HepG2 (cell line): Measurements from ENCODE around the gene ATP2B2.

Source experiments
- AKNA ChIP-seq: sonication (generic); formaldehyde crosslinking; IDR thresholded peaks from 2 replicates; pipeline ENCODE4 v1.4.0; 2020; ENCODE audit warnings: missing genetic modification reagents, borderline replicate concordance
- BRCA1 ChIP-seq: sonication (generic); formaldehyde crosslinking; IDR thresholded peaks from 2 replicates; pipeline ENCODE4 v1.4.0; 2020; ENCODE audit warnings: missing genetic modification reagents
- CHD4 ChIP-seq: fragments of 200-600 bp; sonication (generic); IDR thresholded peaks from 2 replicates; pipeline ENCODE4 v1.7.0; 2017; ENCODE audit warnings: mild to moderate bottlenecking, low read length, borderline replicate concordance
- EZH2 ChIP-seq: conservative IDR thresholded peaks from 2 replicates; pipeline ENCODE4 v1.6.1; 2012; ENCODE audit warnings: mild to moderate bottlenecking, low read depth, low read length, moderate library complexity
- IRF2 ChIP-seq: IDR thresholded peaks from 2 replicates; pipeline ENCODE4 v1.6.1; 2018; ENCODE audit warnings: missing genetic modification reagents, missing compliant biosample characterization
- POLR2A ChIP-seq, 2 experiments: IDR thresholded peaks; 2 replicates each; pipeline ENCODE4 v1.6.1; 2011; ENCODE audit warnings: low read depth in 2 of 2, low read length in 2 of 2, mild to moderate bottlenecking in 1 of 2, moderate library complexity in 1 of 2; ENCODE audit not compliant: insufficient read depth in 1 of 2
- RFX5 ChIP-seq: IDR thresholded peaks from 2 replicates; pipeline ENCODE4 v1.6.1; 2011; ENCODE audit warnings: low read depth, low read length, improper control_type of control experiment
- ZNF318 ChIP-seq: sonication (generic); formaldehyde crosslinking; IDR thresholded peaks from 2 replicates; pipeline ENCODE4 v1.4.0; 2020; ENCODE audit warnings: mild to moderate bottlenecking, missing genetic modification reagents
- ZNF430 ChIP-seq: sonication (generic); formaldehyde crosslinking; IDR thresholded peaks from 2 replicates; pipeline ENCODE4 v1.9.0; 2021; ENCODE audit warnings: mild to moderate bottlenecking, missing genetic modification reagents
- TF ChIP-seq, protein P1 (sequence below): sonication (generic); formaldehyde crosslinking; IDR thresholded peaks from 2 replicates; pipeline ENCODE4 v1.5.0; 2020; ENCODE audit warnings: mild to moderate bottlenecking, missing genetic modification reagents, moderate library complexity
- TF ChIP-seq, protein P2 (sequence below): sonication (generic); formaldehyde crosslinking; IDR thresholded peaks from 2 replicates; pipeline ENCODE4 v1.4.0; 2020; ENCODE audit warnings: missing genetic modification reagents
- TF ChIP-seq, protein P3 (sequence below), 2 experiments: sonication (generic) in 1 of 2; formaldehyde crosslinking in 1 of 2; IDR thresholded peaks; 2 replicates each; pipeline versions ENCODE4 v1.4.0 to v1.6.1; 2018 to 2020; ENCODE audit warnings: missing genetic modification reagents in 2 of 2, borderline replicate concordance in 1 of 2, low read depth in 1 of 2, mild to moderate bottlenecking in 1 of 2, missing biosample characterization in 1 of 2

DNA sequence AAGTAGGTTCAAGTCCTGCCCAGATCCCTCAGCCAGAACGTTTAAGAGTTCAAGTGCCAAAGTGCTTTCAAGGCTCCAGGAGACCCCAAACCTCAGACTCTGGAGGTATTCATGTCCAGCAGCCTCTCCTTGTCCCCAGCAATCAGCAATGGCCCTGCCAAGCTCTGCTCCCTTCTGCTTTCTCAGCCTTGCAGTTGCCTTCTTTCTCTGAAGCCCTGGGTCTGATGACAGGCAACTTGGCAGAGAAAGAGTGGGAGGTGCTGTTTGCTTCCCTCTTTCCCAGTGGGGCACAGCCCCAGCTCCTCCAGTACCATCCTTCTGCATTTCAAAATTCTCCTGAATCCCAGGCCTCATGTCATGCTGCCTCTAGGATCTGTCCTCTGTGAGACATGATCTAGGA is 40.2 kb downstream of the ATP2B2 start:
- no peak for TF ChIP-seq CHD4
- TF ChIP-seq, protein P1, sequence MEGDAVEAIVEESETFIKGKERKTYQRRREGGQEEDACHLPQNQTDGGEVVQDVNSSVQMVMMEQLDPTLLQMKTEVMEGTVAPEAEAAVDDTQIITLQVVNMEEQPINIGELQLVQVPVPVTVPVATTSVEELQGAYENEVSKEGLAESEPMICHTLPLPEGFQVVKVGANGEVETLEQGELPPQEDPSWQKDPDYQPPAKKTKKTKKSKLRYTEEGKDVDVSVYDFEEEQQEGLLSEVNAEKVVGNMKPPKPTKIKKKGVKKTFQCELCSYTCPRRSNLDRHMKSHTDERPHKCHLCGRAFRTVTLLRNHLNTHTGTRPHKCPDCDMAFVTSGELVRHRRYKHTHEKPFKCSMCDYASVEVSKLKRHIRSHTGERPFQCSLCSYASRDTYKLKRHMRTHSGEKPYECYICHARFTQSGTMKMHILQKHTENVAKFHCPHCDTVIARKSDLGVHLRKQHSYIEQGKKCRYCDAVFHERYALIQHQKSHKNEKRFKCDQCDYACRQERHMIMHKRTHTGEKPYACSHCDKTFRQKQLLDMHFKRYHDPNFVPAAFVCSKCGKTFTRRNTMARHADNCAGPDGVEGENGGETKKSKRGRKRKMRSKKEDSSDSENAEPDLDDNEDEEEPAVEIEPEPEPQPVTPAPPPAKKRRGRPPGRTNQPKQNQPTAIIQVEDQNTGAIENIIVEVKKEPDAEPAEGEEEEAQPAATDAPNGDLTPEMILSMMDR (CRISPR knock-in tag), result no peak
- no peak for TF ChIP-seq ZNF318
- TF ChIP-seq, protein P2, sequence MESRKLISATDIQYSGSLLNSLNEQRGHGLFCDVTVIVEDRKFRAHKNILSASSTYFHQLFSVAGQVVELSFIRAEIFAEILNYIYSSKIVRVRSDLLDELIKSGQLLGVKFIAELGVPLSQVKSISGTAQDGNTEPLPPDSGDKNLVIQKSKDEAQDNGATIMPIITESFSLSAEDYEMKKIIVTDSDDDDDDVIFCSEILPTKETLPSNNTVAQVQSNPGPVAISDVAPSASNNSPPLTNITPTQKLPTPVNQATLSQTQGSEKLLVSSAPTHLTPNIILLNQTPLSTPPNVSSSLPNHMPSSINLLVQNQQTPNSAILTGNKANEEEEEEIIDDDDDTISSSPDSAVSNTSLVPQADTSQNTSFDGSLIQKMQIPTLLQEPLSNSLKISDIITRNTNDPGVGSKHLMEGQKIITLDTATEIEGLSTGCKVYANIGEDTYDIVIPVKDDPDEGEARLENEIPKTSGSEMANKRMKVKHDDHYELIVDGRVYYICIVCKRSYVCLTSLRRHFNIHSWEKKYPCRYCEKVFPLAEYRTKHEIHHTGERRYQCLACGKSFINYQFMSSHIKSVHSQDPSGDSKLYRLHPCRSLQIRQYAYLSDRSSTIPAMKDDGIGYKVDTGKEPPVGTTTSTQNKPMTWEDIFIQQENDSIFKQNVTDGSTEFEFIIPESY (CRISPR knock-in tag), result no peak
- no peak for TF ChIP-seq RFX5
- no peak for TF ChIP-seq EZH2
- TF ChIP-seq AKNA, result no peak
- TF ChIP-seq, protein P3, sequence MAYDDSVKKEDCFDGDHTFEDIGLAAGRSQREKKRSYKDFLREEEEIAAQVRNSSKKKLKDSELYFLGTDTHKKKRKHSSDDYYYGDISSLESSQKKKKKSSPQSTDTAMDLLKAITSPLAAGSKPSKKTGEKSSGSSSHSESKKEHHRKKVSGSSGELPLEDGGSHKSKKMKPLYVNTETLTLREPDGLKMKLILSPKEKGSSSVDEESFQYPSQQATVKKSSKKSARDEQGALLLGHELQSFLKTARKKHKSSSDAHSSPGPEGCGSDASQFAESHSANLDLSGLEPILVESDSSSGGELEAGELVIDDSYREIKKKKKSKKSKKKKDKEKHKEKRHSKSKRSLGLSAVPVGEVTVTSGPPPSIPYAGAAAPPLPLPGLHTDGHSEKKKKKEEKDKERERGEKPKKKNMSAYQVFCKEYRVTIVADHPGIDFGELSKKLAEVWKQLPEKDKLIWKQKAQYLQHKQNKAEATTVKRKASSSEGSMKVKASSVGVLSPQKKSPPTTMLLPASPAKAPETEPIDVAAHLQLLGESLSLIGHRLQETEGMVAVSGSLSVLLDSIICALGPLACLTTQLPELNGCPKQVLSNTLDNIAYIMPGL (CRISPR knock-in tag; IDR thresholded peaks at IDR 0.05; ENCODE audit: borderline replicate concordance in 1 of 2, low read depth in 1 of 2), result no peak
- no peak for TF ChIP-seq POLR2A (IDR thresholded peaks at IDR 0.05; ENCODE audit: insufficient read depth in 1 of 2, low read depth in 2 of 2, low read length in 2 of 2)
- no peak for TF ChIP-seq ZNF430 (CRISPR knock-in tag)
- TF ChIP-seq IRF2 (CRISPR knock-in tag), result no peak
- TF ChIP-seq BRCA1 (CRISPR knock-in tag), result no peak
